GM12892 (cell line): ENCODE measurements around the gene TRIM14.

Experiments used
- POLR2A ChIP-seq: IDR thresholded peaks from 2 replicates; pipeline ENCODE4 v1.6.1; 2011; ENCODE audit warnings: low read depth, low read length, control low read depth
- POLR2AphosphoS5 ChIP-seq: IDR thresholded peaks from 2 replicates; pipeline ENCODE4 v1.6.1; 2011; ENCODE audit warnings: low read depth, low read length, control low read depth
- TAF1 ChIP-seq: IDR thresholded peaks from 2 replicates; pipeline ENCODE4 v1.6.1; 2011; ENCODE audit warnings: low read depth, mild to moderate bottlenecking, control low read depth, low read length, borderline replicate concordance

- TF ChIP-seq POLR2A (peak; percentile 92), POLR2AphosphoS5 (peak; percentile 90), TAF1 (peak; percentile 82)
Observed at GRCh38 chr9:98056269-98057137, 62.5 kb downstream of the TRIM14 start, which contains the start of gene NANS.
